Immature natural killer cell (primary cell): Measurements from ENCODE around the gene CADM1. TPM values are rescaled to one million over a fixed set of nuclear protein-coding genes. Genes with fewer than 3 reads are reported as not detected.

ENCODE experiments used
- DNase-seq, 3 donors: peaks; one replicate each; pipeline ENCODE4 v3.0.0; 2022; ENCODE audit warnings: mixed read lengths in 1 of 3
- H3K27ac Mint-ChIP-seq, 6 donors: one replicate each; pipeline ENCODE4 v1.8.0; 2020; ENCODE audit warnings: mixed read lengths in 6 of 6, mild to moderate bottlenecking in 5 of 6, inconsistent platforms in 4 of 6, moderate library complexity in 3 of 6
- H3K27me3 Mint-ChIP-seq, 3 donors: one replicate each; pipeline ENCODE4 v1.8.0; 2020 to 2021; ENCODE audit warnings: low read depth in 3 of 3, mild to moderate bottlenecking in 3 of 3, mixed read lengths in 3 of 3, moderate library complexity in 3 of 3, inconsistent platforms in 1 of 3
- H3K36me3 Mint-ChIP-seq, 3 donors: one replicate each; pipeline ENCODE4 v1.8.0; 2020; ENCODE audit warnings: mixed read lengths in 3 of 3, inconsistent platforms in 2 of 3, mild to moderate bottlenecking in 2 of 3
- H3K4me1 Mint-ChIP-seq, 2 donors: one replicate each; pipeline ENCODE4 v1.8.0; 2020; ENCODE audit warnings: inconsistent platforms in 2 of 2, mild to moderate bottlenecking in 2 of 2, mixed read lengths in 2 of 2, moderate library complexity in 1 of 2
- H3K4me3 Mint-ChIP-seq, 5 donors: one replicate each; pipeline ENCODE4 v1.8.0; 2020; ENCODE audit warnings: mild to moderate bottlenecking in 5 of 5, mixed read lengths in 5 of 5, inconsistent platforms in 3 of 5, moderate library complexity in 3 of 5
- H3K9me3 Mint-ChIP-seq, 6 donors: one replicate each; pipeline ENCODE4 v1.8.0; 2020; ENCODE audit warnings: mild to moderate bottlenecking in 6 of 6, mixed read lengths in 6 of 6, inconsistent platforms in 4 of 6, moderate library complexity in 3 of 6
- polyA plus RNA-seq, 3 donors: library from polyadenylated mRNA; unstranded; fragments of 300-500 nt; fragmentation: Illumina TruSeq; gene quantifications; one replicate each; pipeline ENCODE4 v1.2.3, GENCODE V29; 2021

Gene CADM1
- polyA plus RNA-seq, 3 donors from 2014 or later = 1.0 to 2.4 (median 1.1) TPM

DNA sequence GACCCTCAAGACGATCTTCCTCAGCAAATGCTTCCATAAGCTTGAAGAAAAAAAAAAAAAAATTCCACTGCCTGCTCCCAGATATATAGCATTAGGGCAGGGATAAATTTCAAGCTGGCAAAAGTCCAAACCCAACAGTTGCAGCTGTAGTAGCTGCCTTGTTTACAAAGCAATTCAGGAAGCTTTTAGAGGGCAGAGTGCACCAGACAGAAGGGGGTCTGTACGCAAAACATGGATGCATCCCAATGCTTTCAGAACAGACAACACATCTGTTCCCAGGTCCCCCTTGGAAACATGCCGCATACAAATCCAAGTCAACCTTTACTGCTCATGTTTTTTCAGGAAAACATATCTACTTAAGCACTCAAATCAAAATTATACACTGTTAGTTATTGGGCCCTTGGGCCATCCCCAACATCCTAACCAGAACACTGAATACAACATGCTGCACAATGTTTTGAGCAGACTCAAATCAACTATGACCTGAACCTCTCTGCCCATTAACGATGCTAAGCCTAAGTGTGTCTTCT is 94.5 kb downstream of the CADM1 start:
- H3K9me3 Mint-ChIP-seq = peaks cover 0 to 2% (median 0%) of the 10 kb centered on the region in 6 donors
- H3K27me3 Mint-ChIP-seq = peaks cover 2 to 6% (median 3%) of the 10 kb centered on the region in 3 donors
- no peak overlapping the region for H3K4me3 Mint-ChIP-seq
- no peaks in the 10 kb centered on the region for H3K36me3 Mint-ChIP-seq
- H3K4me1 Mint-ChIP-seq = no peaks in the 10 kb centered on the region
- DNase-seq = no peak
- no peak overlapping the region for H3K27ac Mint-ChIP-seq

DNA sequence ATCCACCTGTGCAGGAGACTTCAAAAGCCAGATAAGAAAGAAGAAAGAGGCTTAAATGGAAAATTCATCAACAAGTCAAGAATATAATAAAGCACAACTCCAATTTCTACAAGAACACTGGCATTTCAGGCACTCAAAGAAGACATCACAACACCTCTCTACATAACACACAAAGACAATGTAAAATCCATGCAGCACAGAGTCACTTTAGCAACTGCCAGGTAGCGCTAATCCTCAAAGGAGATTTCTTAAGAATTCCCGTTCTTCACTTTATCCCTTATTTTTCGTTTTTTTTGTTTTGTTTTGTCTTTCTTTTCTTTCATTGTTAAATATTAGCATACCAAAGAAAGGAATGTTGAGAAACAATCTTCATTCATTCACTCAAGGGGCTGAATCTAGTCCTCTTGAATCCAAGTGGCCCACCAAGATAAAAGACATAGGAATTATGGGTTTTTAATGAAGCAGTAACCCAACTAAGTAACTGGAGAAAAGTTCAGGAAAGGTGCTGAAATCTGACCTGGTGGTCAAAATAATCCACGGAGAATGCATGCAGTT is 95.0 kb downstream of the CADM1 start:
- H3K4me3 Mint-ChIP-seq = no peak overlapping the region
- no peak for DNase-seq
- peaks cover 0 to 2% (median 0%) of the 10 kb centered on the region in 6 donors for H3K9me3 Mint-ChIP-seq
- H3K4me1 Mint-ChIP-seq = no peaks in the 10 kb centered on the region
- H3K27ac Mint-ChIP-seq = no peak overlapping the region
- peaks cover 2 to 6% (median 3%) of the 10 kb centered on the region in 3 donors for H3K27me3 Mint-ChIP-seq
- H3K36me3 Mint-ChIP-seq = no peaks in the 10 kb centered on the region

DNA sequence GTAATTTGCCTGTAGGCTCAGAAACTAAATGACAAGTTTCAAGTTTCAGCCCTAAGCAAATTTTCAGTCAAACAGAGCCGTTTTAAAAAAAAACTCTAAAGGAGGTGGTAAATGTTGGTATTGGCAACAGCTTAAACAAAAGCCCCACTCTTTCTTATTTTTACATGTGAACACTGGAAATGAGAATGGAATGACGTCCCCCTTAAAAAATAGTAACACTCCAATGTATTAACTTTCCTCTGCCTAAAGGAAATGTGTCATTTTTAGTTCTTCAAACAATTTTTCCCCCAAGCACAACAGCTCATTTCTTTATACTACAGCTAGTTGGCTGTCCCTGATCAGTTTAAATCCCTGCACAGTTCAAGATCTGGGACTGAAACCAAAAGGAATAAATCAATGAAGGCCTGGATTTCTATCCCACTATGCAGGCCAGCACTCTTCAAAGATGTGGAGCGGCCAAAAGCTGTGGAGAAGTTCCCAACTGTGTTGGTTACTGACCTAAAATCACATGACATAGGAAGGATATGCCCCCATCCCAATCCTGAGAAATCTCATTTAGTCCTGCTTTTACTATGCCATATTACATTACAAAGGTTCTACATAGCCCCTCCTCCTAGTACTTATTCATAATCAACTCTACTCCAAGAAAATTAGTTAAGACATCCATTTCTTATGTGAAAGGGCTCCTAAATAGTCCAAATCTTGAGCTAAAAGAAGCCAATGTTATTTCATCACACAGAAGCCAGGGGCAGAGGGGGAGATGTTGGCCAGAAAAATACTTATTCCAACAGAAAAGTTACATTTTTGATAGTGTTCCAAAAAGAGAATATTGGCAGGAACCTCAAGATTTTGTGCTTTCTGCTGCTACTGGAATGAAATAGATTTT is 95.9 kb downstream of the CADM1 start:
- Mint-ChIP-seq H3K4me1 (no peaks in the 10 kb centered on the region), H3K9me3 (peaks cover 0 to under 1% (median 0%) of the 10 kb centered on the region in 6 donors), H3K4me3 (no peak overlapping the region), H3K36me3 (no peaks in the 10 kb centered on the region), H3K27ac (no peak overlapping the region), H3K27me3 (peaks cover under 1 to 6% (median 2%) of the 10 kb centered on the region in 3 donors)
- no peak for DNase-seq

DNA sequence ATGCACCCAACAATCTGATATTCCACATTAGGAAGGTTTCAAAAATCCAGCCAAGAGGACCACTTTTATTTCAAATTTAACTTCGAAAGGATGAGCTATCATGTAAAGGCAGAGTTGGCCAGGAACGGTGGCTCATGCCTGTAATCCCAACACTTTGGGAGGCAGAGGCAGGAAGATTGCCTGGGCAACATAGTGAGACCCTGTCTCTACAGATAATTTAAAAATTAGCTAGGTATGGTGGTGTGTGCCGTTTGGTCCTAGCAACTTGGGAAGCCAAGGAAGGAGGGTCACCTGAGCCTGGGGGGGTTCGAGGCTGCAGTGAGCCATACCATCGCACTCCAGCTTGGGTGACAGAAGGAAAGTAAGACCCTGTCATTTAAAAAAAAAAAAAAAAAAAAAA is 96.7 kb downstream of the CADM1 start:
- no peaks in the 10 kb centered on the region for H3K36me3 Mint-ChIP-seq
- H3K27me3 Mint-ChIP-seq = peaks cover 0 to 10% (median 3%) of the 10 kb centered on the region in 3 donors

DNA sequence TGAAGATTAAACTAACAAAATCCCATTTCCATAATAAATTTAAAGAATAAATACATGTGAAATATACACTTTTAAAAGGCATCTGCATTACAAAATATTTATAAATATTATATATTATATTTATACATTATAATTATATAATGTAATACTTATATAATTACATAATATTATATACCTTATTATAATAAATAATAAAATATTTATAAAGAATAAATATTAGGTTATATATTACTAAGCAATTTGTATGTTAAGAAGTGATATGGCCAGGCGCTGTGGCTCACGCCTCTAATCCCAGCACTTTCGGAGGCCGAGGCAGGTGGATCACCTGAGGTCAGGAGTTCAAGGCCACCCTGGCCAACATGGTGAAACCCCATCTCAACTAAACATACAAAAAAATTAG is 97.8 kb downstream of the CADM1 start:
- Mint-ChIP-seq H3K9me3 (peaks cover 0 to 2% (median 0%) of the 10 kb centered on the region in 6 donors), H3K4me1 (no peaks in the 10 kb centered on the region), H3K36me3 (no peaks in the 10 kb centered on the region), H3K4me3 (no peak overlapping the region), H3K27ac (no peak overlapping the region), H3K27me3 (peaks cover 0 to 10% (median 3%) of the 10 kb centered on the region in 3 donors)
- no peak for DNase-seq

More for the DNA sequence above, 96.7 kb downstream of the CADM1 start:
- Mint-ChIP-seq H3K4me3 (no peak overlapping the region), H3K4me1 (no peaks in the 10 kb centered on the region), H3K27ac (no peak overlapping the region), H3K9me3 (peaks cover 0 to 1% (median 0%) of the 10 kb centered on the region in 6 donors)
- DNase-seq = no peak

DNA sequence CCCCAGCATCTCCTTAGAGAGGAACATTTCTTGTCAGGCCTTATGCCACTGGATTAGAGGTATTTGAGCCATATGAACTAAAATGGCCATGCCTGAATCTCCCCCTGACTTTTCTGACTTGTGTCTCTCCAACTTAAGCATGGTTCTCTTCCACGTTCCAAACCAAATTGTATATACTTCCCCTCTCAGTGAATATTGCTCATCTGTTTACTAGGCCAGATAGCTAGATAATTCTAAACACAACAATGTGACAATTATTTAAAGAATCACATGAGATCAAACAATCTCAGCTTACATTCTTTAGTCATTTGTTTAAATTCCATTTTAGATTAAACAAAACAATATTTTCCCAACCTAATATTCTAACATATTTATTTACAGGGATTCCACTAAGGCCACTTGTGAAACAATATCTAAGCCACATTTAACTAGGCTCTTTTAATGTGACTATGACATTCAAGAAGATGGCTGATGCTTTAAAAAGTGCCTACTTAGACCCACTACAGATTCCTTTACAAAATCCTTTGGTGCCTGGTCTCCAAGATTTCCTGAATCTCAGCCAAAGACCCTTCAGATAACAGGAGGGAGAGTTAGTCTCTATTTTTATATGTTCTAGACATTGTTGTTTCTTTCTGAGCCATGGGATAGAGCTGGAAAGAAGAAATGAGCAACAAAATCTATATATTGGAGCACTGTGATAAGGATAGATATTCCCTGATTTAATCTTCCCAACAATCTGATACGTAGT is 105.7 kb downstream of the CADM1 start:
- no peaks in the 10 kb centered on the region for H3K4me1 Mint-ChIP-seq
- H3K36me3 Mint-ChIP-seq = peaks cover 0 to 3% (median 0%) of the 10 kb centered on the region in 3 donors
- H3K4me3 Mint-ChIP-seq = no peak overlapping the region
- H3K9me3 Mint-ChIP-seq = peaks cover 0 to 2% (median 0%) of the 10 kb centered on the region in 6 donors
- H3K27ac Mint-ChIP-seq = no peak overlapping the region
- peaks cover 0 to 8% (median 5%) of the 10 kb centered on the region in 3 donors for H3K27me3 Mint-ChIP-seq
- DNase-seq = no peak

DNA sequence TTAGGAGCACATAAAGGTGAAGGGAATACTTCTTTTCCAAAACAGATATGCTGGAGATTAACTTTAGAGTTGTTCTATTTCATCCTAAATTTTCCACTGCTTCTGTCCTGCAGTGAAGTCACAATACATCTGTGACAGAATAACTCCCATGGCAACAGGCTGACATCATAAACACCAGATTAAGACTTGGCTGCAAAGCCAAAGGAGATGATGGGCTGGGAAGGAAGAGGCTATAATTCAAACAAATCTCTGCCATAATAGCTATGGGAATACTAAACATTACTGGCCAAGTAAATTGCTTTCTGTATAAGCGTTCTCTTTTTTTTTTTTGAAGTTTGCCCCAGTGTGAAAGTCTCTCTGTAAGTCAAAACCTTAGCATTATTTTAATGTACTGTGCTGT is 107.7 kb downstream of the CADM1 start:
- H3K9me3 Mint-ChIP-seq = peaks cover 0 to 2% (median 0%) of the 10 kb centered on the region in 6 donors
- H3K27ac Mint-ChIP-seq = no peak overlapping the region
- DNase-seq = no peak
- H3K27me3 Mint-ChIP-seq = peaks cover 0 to 4% (median 2%) of the 10 kb centered on the region in 3 donors
- no peaks in the 10 kb centered on the region for H3K4me1 Mint-ChIP-seq
- peaks cover 0 to 3% (median 0%) of the 10 kb centered on the region in 3 donors for H3K36me3 Mint-ChIP-seq
- no peak overlapping the region for H3K4me3 Mint-ChIP-seq

DNA sequence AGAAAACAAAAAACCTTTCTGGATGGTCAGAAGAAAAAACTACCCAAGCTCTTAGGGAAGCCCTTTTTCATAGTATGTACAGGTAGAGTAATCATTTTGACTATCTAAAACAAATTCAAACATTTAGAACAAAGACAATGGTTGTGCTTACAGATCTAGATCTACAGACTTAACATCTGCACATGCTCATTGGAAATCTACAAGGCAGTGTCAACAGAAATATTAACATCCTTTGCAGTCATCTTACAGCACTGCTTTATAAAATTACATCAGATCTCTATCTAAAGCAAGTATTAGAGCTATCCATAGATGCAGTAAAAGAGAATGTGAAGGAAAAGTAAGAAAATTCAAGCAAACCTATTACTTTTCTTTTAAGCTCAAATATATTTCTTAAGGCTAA is 110.3 kb downstream of the CADM1 start:
- Mint-ChIP-seq H3K36me3 (peaks cover 0 to 3% (median 0%) of the 10 kb centered on the region in 3 donors), H3K4me3 (no peak overlapping the region), H3K4me1 (no peaks in the 10 kb centered on the region), H3K27ac (no peak overlapping the region), H3K9me3 (peaks cover 0 to 2% (median 0%) of the 10 kb centered on the region in 6 donors), H3K27me3 (peaks cover 0 to 6% (median 2%) of the 10 kb centered on the region in 3 donors)
- DNase-seq = no peak

DNA sequence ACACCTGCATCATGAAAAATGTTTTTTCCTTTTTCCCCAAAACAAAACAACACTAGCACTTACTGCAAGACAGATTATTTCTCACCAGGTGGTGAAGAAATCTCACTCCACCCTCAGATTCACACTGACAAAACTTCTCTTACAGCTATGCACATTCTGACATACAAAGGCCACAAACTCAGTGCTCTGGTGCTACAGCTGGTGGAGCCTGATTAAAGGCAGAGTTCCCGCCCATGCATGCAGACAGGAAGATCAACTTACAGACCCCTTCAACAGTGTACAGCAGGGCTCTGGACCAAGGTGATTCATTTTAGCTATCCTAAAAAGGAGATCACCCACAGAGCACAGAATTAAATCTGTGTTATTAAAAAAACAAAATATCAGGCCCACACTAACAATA is 112.6 kb downstream of the CADM1 start:
- H3K4me1 Mint-ChIP-seq = no peaks in the 10 kb centered on the region
- no peak overlapping the region for H3K27ac Mint-ChIP-seq
- no peak overlapping the region for H3K4me3 Mint-ChIP-seq
- no peaks in the 10 kb centered on the region for H3K9me3 Mint-ChIP-seq
- peaks cover 0 to 6% (median 2%) of the 10 kb centered on the region in 3 donors for H3K27me3 Mint-ChIP-seq
- no peaks in the 10 kb centered on the region for H3K36me3 Mint-ChIP-seq
- no peak for DNase-seq

DNA sequence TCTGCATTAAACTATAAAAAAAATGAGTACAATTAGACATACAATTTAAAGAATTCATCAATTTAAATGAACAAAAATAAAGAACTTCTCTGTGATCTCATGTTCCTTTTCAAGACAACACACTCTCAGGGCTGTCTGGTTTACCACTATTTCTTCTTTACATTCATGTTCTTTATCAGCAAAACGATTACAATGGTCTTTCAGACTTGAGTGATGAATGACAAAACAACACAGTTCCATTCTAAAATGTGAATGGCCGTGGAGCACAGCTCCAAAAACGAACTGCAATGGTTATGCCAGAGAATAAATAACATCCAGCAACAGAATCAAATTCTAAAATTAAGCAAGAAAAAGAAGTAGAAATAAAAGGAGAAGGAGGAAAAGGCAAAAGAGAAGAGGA is 113.1 kb downstream of the CADM1 start:
- no peak overlapping the region for H3K4me3 Mint-ChIP-seq
- DNase-seq = no peak
- H3K27ac Mint-ChIP-seq = no peak overlapping the region
- H3K9me3 Mint-ChIP-seq = no peaks in the 10 kb centered on the region
- H3K27me3 Mint-ChIP-seq = peaks cover 0 to 5% (median 2%) of the 10 kb centered on the region in 3 donors
- H3K36me3 Mint-ChIP-seq = no peaks in the 10 kb centered on the region
- H3K4me1 Mint-ChIP-seq = no peaks in the 10 kb centered on the region

DNA sequence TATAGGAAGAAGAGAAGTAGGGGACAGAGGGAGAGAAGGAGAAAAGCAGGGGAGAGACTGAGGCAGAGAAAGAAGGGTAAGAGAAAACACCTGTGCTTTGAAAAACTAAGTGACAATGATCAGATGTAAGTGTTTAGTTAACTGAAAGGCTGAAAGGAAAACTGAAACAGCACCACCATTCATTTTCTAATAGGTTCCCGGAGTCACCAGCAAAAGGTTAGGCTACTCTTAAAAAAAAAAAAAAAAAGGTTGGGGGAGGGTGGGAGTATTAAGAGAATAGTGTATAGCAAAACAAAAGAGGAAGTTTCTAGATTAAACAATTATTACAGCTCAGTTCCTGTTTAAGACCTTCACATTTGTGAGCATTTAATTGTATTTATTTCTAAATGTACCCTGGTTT is 113.8 kb downstream of the CADM1 start:
- Mint-ChIP-seq H3K36me3 (no peaks in the 10 kb centered on the region), H3K4me3 (no peak overlapping the region), H3K4me1 (no peaks in the 10 kb centered on the region), H3K27ac (no peak overlapping the region), H3K27me3 (peaks cover 0 to 2% (median 2%) of the 10 kb centered on the region in 3 donors), H3K9me3 (no peaks in the 10 kb centered on the region)
- no peak for DNase-seq

DNA sequence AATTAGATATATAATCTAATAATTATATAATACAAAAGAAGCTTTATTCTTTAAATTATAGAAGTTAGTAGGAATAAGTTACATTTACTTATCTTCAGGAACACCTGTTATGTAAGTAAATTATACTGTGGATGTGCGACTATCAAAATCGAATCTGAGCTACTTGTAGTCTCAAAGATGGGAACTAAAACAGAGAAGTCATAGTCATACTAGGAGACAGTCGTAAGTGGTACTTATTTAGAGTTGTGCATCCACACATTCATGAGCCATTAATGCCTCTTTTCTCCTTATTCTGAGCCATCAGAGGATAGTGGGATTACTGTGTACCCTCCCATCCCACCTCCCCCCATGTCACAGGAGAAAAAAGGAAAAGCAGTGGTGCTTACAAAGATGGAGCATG is 114.4 kb downstream of the CADM1 start:
- no peaks in the 10 kb centered on the region for H3K36me3 Mint-ChIP-seq
- H3K9me3 Mint-ChIP-seq = no peaks in the 10 kb centered on the region
- no peak overlapping the region for H3K27ac Mint-ChIP-seq
- no peak overlapping the region for H3K4me3 Mint-ChIP-seq
- H3K27me3 Mint-ChIP-seq = peaks cover 0 to 2% (median 2%) of the 10 kb centered on the region in 3 donors
- no peaks in the 10 kb centered on the region for H3K4me1 Mint-ChIP-seq
- DNase-seq = no peak

DNA sequence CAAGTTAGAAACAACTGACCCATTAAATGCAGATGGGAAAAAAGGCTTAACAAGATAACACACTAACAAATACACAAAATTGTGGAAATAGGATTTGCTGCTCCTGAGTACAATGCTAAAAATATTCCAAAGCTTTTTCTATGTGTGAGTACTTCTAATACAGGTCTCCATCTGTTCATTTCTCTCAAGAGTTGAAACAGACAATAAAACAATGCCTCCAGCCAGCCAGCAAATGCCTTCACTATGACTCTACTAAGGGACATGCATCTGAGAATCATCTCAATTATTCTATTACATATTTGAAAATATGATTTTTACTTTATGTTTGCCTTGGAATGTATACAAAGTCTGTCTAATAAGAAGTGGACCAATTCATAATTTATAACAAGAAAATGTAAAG is 119.0 kb downstream of the CADM1 start:
- Mint-ChIP-seq H3K27ac (no peak overlapping the region), H3K36me3 (no peaks in the 10 kb centered on the region)

More for the DNA sequence above, 119.0 kb downstream of the CADM1 start:
- H3K9me3 Mint-ChIP-seq = no peaks in the 10 kb centered on the region
- peaks cover 0 to 2% (median 0%) of the 10 kb centered on the region in 3 donors for H3K27me3 Mint-ChIP-seq
- H3K4me1 Mint-ChIP-seq = no peaks in the 10 kb centered on the region
- no peak for DNase-seq
- no peak overlapping the region for H3K4me3 Mint-ChIP-seq
